GM21390 (cell line): ENCODE measurements around the gene UBE2E1.
"Not testable (repeated sequence)": the region's sequence is repeated elsewhere in the genome, so short reads cannot be mapped to it uniquely, and the experiment has no call there.

ENCODE experiments used
- ATAC-seq: cut with Tn5 transposase; IDR thresholded peaks from one replicate; pipeline ENCODE4 v1.9.1; 2021; ENCODE audit not compliant: unreplicated experiment

UBE2E1 gene

DNA sequence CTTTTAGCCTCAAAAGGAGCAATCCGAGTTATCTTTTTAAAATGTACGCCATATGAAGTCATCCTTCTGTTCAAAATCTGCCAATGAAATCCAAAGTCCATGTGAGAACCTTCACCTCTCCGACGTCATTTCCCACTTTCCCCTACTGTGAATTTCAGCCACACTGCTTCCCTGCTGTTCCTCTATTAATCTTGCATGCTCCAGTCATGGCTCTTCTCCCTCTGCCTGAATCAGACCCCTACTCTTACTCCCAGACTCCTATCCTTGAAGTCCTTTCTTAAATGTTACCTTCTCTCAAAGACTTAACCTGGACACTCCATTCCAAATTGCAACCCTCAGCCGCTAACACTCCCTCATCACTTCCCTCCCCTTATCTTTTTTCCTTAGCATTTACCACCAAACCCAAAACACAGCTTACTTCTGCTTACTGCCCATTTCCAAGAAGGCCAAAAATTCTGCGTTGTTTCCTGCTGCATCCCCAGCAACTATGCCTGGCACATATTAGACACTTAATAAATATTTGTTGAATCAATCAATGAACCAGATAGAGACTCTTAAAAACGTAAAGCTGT is 109.9 kb downstream of the UBE2E1 start:
- no peak for ATAC-seq

DNA sequence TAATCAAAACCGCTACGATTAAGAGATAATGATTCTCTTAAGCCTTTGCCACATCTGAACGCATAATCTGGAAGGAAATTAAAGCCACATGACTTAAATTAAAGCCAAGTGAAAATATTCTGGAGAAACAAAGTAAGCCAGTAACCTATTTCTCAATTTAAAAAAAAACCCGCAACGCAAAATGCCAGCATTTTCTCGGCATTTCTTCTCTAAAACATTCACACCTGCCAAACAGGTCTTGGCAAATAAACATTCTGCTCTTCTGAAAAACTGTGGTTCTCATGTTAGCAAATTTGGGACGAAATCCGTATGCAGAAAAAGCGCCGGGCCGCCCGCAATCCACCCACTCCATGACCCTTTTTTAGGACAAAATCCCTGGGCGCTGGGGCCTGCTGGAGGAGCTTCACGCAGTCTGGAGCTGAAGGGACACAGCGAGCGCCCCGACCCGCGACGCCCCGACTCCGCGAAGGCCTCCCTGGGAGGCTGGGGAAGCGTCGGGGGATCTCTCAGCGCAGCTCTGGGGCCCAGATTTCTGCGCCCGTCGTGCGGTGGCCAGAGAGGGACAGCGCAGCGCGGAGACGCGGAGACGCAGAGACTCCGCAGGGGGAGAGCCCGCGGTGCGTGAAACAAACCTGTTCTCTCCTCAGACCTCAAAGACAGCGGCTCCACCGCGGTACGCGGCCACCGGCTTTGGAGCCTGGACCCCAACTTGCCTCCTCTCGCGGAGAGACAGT is 110.6 kb downstream of the UBE2E1 start:
- peak; percentile 44 for ATAC-seq

DNA sequence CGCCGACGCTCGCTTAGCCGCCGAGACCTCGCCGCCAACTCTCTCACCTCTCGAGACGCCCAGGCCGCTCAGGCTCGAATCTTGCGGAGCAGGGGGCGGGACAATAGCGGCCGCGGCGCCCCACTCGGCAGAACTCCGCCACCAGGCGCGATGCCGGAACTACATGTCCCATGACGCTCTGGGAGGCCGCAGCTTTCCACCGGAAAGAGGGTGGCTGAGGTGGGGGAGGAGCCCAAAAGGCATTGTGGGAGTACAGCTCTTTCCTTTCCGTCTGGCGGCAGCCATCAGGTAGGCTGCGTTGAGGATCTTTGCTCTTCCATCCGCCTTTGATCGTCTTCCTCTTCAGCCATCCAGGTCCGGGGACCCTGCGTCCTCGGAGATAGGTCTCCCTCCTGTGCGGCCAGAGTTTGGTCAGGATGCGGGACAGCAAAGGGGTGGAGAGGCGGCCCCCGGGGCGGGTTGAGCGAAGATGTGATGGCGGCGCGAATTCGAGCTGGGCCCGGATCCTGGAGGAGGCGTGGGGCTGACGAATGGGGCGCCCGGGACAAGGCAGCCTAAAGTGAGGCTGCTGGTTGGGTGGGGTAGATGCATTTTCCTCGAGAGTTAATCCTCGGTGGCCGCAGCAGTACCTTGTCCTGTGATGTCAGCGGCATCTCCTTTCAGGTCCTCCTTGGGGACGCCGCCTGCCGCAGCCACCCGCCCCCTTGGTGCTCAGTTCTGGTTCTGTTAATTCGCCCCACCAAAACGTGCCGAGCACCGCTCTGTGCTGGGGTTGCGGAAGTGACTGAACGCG is 111.3 kb downstream of the UBE2E1 start, which contains the start of the genes NKIRAS1 and RPL15:
Gene NKIRAS1, minus strand, starts transcription at position 105 of the 793 bp plus-strand sequence. CDS start 6,086 bp downstream, outside the sequence.
Gene RPL15, plus strand, starts transcription at position 247 of the 793 bp plus-strand sequence. CDS start 728 bp downstream, outside the sequence.
- ATAC-seq: peak; percentile 92

DNA sequence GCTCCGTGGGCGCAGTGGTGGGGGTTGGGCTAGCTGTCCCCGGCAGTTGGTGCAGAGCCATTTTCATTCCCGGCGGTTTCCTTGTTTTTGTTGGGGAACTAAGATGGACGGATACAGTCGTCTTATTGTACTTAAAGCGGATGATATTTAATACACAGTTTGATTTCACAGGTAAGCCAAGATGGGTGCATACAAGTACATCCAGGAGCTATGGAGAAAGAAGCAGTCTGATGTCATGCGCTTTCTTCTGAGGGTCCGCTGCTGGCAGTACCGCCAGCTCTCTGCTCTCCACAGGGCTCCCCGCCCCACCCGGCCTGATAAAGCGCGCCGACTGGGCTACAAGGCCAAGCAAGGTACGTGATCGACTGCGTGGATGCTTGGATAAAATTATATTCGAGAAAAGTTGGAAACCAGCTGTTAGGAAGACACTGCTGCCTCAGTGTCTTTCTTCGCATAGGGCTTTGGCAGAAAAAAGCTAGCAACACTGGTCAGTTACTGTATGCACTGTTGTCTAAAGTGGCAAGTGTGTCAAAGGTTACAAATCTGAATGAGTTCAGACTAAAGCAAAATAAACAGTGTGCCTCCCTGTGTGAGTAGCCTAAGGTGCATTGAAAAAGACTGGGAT is 112.0 kb downstream of the UBE2E1 start:
- ATAC-seq: not testable (repeated sequence)

DNA sequence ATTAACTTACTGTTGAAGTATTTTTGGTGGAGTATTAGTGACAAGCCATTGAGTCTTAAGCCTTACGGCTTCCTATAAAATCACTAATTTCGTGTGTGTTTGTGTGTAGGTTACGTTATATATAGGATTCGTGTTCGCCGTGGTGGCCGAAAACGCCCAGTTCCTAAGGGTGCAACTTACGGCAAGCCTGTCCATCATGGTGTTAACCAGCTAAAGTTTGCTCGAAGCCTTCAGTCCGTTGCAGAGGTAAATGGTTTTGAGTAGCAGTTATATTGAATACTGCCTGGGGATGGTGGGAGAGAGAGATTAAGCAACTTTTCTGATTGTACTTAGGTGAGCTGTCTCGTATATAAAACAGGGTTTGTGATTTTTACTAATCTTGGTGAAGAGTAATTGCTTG is 112.6 kb downstream of the UBE2E1 start:
- not testable (repeated sequence) for ATAC-seq

DNA sequence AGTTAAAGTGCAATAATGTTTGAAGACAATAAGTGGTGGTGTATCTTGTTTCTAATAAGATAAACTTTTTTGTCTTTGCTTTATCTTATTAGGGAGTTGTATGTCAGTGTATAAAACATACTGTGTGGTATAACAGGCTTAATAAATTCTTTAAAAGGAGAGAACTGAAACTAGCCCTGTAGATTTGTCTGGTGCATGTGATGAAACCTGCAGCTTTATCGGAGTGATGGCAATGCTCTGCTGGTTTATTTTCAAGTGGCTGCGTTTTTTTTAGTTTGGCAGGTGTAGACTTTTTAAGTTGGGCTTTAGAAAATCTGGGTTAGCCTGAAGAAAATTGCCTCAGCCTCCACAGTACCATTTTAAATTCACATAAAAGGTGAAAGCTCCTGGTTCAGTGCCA is 113.9 kb downstream of the UBE2E1 start:
- ATAC-seq: no peak

DNA sequence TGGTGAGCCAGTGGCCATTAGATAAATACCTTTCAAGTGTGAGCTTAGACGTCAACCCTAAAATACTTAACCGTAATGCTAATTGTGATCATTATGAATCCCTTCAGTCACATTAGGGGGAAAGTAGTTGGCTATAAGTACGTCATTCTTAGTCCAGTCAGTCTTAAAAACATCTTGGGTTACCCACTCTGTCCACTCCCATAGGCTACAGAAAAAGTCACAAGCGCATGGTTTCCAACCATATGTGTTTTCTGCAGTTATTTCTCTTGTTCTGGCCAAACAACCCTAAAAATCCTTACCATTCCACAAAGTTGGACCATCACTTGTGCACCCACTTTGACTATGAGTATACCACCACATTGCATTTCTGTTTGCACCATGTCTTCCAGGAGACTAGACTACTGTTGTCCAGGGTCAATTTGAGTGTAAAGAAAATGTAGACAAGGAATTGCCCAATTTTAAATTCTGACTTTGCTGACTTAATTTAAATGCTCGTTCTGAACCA is 114.4 kb downstream of the UBE2E1 start:
- no peak for ATAC-seq

DNA sequence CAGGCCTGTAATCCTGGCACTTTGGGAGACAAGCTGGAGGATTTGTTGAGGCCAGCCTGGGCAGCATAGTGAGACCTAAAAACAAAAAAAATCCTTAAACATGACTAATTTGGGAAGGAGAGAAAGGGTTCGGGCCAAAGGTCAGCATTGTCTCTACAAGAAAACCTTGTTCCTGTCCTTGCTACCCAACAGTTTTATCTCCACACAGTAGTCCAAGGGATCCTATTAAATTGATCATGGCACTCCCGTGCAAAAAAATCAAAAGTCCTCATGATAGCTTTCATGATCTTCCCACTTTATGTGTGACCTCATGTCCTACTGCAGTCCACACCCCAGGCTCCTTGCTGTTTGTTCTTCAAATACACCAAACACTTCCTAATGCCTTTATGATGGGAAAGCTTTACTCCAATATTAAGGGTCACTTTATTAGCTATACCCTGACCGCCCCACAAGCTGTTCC is 115.3 kb downstream of the UBE2E1 start:
- ATAC-seq: no peak

DNA sequence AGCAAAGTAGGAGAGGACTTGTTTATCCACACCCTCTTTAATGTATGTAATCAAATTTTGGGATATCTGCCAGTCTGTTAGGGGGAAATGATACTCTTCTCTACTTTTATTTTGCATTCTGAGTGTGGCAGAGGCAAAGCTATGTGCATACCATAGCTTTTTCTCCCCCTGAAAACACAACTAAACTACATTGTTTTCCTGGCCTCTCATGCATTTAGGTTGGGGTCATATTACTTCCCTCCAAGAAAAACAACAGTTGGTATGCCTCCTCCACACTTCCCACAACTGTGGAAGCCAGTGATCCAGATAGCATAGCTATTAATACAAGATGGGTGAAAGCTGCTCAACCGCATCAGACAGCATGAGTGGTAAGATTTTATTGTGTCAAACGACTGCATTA is 118.0 kb downstream of the UBE2E1 start:
- ATAC-seq: no peak

DNA sequence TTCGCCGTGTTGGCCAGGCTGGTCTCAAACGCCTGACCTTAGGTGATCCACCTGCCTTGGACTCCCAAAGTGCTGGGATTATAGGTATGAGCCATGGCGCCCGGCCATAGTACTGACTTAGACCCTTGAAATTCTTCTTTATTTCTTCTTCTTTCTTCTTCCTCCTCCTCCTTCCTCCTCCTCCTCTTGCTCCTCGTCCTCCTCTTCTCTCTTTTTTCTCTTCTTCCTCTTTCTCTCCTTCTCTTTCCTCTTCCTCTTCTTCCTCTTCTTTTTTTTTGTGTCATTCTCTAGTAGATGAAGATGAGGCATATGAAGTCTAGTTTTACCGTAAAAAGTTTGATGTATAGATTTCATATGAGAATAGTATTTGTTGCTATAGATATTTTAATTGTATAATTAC is 120.5 kb downstream of the UBE2E1 start:
- ATAC-seq: no peak

DNA sequence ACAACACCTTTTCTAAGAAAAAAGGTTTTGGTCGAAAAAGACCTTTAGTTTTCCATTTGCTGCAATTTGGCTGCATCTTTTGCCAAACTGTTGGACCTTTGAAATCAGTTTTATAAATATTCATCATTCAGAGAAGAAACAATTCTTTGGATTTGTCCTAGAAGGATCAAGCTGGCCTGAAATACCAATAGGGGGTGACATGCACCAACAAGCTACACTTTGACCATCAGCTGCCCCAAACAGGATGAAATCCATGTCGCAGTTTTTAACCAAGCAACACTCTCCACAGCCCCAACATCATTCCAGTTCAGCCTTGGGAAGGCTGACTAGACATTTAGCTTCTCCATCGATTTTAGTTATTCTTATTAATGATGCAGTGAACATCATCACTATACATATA is 121.0 kb downstream of the UBE2E1 start:
- ATAC-seq: no peak

DNA sequence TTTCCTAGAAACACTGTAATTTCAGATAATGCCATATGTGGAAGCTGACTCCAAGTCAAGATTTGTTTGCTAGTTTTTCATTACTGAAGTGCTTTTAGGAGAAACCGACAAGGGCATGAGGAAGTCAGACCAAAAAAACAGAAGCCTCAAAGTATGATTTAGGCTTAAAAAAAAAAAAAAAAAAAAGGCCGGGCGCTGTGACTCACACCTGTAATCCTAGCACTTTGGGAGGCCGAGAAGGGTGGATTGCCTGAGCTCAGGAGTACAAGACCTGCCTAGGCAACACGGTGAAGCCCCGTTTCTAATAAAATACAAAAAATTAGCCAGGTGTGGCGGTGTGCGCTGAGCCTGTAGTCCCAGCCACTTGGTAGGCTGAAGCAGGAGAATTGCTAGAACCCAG is 122.8 kb downstream of the UBE2E1 start:
- no peak for ATAC-seq

DNA sequence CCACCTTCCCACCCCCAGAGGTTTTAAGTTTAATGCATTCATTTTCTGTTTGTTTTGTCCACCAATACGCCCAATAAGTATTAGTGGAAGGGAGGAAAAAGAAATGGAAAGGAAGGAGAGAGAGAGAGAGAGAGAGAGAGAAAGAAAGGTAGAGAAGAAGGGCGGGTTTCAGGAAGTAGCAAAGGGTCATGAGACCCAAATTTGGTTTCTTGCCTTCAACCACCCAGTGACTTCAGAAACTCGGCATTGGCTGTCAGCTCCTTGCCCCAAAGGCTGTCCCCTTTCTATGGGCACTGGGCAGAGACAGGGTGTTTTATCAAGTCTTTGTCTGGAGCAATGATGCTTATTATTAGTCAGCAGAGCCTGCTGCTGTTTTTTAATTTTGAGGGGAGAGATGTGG is 125.8 kb downstream of the UBE2E1 start:
- no peak for ATAC-seq

DNA sequence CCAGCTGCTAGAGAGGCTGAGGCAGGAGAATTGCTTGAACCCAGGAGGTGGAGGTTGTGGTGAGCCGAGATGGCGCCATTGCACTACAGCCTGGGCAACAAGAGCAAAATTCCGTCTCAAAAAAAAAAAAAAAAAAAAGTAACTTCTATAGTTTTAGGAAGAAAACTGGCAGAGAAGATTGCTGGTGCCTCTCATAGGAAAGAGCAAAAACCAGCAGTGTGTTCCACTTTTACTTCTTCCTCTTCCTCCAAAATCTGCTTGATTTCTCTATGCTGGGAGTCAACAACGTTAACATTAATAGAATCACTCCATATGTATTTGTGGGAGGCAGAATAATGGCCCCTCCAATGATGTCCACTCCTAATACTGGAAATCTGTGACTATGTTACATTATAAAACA is 126.8 kb downstream of the UBE2E1 start:
- ATAC-seq: no peak

DNA sequence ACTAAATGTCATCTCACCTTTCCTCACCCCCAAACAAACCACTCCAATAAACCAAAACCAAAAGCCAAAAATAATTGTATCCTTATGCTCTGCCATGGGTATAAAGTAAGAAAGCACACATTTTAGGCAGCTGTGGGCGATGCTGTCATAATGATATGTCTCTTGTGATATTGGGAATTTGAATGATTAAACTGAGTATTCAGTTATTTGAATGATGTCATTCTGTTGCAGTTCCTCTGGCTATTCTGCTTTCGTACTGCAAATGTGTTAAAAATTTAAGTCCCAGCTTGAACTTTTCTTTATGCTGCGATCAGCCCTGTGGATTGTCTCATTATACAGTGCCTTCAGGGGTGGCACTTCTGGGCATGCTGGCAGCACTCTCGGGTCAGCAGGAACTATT is 128.5 kb downstream of the UBE2E1 start:
- ATAC-seq: no peak

DNA sequence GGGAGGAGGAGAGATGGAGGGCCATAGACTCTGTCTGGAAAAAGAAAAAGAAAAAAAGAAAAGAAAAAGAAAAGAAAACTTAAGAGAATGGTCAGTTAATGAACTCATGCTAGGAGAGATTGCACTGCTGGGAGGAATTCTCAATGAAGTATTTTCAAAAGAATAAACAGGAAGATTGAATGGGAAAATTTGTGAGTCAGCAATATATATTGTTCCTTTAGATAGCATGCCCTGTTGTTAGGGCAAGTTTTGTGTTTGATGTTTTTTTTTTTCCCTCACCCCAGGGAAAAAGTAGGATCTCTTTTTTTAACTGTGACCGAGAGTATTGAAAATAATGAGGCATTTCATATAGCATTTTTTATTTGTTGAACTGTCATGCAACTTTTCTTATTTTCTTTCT is 131.5 kb downstream of the UBE2E1 start:
- ATAC-seq: no peak

DNA sequence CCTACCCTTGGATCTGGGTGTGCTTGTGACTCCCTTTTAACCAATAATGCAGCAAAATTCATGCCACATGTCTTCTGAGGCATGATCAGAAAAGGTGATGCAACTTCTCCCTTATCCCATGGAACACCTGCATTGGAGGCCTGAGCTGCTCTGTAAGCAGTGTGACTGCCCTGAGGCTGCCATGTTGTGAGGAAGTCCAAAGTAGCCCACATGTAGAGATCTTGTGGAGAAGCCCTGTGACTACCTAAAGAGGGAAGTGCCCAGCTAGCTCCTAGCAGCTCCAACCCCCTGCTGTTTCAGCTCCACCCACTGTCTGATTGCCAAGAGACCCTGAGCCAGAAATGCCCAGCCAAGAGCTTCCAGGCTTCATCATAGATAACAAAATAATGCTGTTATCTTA is 132.9 kb downstream of the UBE2E1 start:
- ATAC-seq: no peak

DNA sequence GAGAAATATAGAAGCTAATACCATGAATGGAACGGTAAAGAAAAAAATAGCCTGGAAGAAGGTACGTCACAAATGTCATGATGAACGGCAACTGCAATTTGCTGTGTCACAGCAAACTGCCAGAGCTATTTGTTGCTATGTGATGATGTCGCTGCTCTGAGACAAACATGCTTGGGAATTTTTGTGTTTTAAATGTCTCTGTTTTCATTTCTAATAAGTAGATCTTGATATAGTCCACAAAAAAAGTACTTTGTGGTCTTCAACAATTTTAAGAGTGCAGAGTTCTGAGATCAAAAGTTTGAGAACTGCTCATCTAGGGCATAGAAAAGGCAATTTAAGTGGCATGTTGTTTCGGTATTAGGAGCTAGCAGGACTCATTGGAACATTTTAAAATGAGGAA is 135.0 kb downstream of the UBE2E1 start:
- no peak for ATAC-seq
